GM18508 (cell line): ENCODE data around the gene COL4A6.

ENCODE experiments used
- ATAC-seq: cut with Tn5 transposase; IDR thresholded peaks from one replicate; pipeline ENCODE4 v1.9.1; 2021; ENCODE audit warnings: moderate number of reproducible peaks; ENCODE audit not compliant: insufficient read depth, unreplicated experiment

Gene COL4A6

DNA sequence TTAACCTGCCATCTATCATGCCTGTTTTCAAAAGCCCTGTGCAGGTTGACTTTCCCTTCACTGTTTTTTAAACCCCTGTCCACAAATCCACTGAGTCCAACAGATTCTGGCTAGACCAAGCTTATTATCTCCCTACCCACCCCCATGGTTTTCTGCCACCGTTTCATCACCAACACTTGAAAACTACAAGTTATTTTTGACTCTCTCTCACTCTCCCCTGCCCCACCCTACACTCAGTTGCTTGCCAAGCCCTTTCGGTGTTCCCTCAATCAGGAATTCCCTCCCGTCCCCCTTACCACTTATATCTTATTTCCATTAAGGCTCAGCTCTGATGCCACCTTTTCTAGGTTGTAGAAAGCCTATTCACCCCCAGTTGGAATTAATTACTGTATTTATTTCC, 316.9 kb downstream of the COL4A6 start:
- ATAC-seq = no peak

DNA sequence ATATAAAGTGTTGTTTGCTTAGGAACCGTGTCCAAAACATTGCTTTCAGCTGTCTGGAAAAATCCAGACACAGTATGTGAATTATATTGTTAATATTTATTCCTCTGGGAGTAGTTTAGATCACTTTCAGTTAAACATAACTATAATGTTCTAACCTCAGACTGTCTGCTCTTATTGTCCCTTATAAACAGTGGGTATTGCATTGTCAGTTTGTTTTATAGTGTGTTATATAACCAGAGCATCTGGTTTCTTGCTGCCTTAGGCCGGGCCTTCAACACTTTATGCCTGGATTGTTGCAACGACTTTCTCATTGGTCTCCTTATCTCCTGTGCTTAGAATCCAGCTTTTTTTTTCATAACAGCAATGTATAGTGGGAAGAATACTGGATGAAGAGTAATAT, 320.2 kb downstream of the COL4A6 start:
- no peak for ATAC-seq

DNA sequence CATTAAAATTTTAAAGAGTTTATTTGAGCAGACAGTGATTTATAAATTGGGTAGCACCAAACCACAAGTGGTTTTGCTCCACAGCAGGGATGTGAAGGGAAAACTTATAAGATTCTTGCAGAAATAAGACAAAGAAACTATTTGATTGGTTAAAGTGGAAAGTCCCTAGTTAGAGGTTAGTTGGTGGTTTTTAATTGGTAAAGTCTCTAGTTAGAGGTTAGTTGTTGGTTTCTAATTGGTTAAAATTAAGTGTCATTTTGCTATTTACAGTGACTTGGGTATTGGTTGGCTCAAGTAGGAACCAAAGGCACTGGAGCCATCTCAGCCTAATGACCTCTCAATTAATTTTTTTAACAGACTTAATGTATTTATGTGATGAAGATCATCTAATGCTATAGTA, 323.7 kb downstream of the COL4A6 start:
- no peak for ATAC-seq
